HG03103 (cell line): Measurements from ENCODE around the gene CDA.

Experiments
- ATAC-seq: cut with Tn5 transposase; IDR thresholded peaks from one replicate; pipeline ENCODE4 v1.9.1; 2021; ENCODE audit warnings: low read depth; ENCODE audit not compliant: unreplicated experiment

Gene CDA

DNA sequence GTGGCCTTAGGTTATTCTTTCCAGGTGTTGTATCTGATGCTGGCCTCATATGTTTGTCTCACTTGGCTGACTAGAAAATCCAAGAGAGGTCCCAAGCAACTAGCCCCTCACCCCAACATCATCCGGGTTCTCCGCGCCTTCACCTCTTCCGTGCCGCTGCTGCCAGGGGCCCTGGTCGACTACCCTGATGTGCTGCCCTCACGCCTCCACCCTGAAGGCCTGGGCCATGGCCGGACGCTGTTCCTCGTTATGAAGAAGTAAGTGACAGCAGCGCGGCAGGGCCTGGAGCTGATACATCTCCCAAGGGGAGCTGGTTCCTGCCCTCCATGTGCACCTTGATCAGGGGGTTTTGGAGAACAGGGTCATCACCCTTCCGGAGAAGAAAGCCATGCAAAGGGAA, 55.5 kb downstream of the CDA start:
- no peak for ATAC-seq

DNA sequence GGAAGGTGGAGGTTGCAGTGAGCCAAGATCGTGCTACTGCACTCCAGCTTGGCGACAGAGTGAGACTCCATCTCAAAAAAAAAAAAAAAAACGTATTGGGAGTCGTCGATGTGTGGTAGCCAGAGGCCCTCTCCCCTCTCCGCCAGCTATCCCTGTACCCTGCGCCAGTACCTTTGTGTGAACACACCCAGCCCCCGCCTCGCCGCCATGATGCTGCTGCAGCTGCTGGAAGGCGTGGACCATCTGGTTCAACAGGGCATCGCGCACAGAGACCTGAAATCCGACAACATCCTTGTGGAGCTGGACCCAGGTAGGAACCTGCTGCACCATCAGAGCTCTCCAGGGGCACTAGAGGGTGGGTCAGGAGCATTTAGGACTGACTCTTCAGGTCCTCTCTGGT, 56.5 kb downstream of the CDA start:
- ATAC-seq: no peak

DNA sequence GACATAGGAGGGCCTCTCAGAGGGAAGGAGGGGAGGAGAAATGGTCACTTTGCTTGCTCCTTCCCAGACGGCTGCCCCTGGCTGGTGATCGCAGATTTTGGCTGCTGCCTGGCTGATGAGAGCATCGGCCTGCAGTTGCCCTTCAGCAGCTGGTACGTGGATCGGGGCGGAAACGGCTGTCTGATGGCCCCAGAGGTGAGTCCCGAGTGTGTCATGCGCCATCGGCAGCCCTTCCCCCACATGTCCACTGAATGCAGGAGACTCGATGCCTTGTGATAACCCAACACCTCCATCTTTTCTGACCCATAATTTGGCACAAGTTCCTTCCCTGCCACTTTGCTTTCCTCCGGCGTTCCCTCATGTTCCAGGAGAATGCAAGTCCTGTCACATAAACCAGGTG, 59.5 kb downstream of the CDA start:
- no peak for ATAC-seq

DNA sequence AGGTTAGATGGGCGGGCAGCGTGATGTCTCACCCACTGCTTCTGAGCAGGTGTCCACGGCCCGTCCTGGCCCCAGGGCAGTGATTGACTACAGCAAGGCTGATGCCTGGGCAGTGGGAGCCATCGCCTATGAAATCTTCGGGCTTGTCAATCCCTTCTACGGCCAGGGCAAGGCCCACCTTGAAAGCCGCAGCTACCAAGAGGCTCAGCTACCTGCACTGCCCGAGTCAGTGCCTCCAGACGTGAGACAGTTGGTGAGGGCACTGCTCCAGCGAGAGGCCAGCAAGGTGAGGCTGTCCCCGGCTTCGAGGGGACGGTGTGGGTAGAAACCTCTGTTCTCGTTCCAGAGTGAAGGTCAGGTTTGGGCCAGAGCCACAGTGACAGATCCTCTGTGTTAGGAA, 60.0 kb downstream of the CDA start:
- ATAC-seq: no peak

DNA sequence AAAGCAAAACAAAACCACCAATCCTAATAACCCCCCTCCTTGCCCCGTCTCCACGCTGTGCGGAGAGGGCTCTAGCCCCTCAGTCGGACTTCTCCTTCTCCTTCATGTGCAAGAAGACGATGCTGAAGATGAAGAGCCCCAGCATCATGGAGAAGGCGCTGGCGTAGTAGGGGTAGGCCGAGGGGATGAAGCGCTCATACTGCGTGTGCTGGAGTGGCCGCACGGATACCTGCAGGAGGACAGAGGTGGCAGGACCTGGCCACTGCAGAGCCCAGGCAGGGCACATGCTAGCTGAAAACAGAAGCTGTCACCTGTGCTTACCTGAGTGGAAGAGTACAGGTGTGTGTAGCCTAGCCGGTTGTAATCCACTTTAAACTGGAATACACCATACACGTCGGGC, 63.4 kb downstream of the CDA start:
- no peak for ATAC-seq

DNA sequence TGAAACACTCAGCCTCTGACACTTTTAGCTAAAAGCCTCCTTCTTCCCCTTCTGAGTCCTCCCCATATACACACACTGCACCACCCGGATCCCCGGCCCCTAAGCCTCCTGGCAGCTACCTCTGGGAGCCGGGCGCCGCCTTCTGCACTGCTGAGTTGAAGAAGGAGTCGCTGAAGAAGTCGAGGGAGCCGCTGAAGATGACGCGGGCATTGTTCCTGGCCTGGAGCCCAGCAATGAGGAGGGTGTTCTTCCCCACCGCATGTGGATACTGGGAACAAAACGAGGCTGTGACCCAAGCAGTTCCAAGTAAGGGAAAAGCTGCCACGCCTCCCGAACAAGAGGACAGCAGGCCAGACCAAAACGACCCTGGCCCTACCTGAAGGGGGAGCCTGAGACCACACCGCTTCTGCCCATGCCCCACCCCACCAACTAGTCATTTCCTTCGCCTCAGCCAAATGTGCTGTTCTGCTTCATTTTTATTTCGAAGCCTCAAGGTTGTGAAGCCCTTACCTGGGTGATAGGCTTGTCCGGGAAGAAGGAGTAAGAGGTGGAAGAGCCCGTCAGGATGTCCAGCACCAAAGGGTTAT, 65.3 kb downstream of the CDA start:
- no peak for ATAC-seq

DNA sequence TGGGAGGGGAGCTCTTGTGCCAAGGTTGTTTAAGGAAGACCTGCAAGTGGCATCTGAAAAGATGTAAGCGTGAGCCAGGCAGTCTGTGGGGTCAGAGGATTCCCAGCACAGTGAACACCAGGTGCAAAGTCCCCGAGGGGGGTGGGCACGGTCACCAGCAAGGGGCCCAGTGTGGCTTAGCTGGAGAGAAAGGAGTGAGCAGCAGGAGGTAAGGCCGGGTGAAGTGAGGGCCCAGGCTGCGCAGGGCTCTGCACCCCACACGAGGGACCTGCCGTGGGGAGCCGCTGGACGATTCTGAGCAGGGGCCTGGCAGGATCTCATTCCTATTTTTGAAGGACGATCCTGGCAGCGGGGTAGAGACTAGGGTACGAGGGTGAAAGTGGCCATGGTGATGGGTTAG, 68.1 kb downstream of the CDA start:
- no peak for ATAC-seq

DNA sequence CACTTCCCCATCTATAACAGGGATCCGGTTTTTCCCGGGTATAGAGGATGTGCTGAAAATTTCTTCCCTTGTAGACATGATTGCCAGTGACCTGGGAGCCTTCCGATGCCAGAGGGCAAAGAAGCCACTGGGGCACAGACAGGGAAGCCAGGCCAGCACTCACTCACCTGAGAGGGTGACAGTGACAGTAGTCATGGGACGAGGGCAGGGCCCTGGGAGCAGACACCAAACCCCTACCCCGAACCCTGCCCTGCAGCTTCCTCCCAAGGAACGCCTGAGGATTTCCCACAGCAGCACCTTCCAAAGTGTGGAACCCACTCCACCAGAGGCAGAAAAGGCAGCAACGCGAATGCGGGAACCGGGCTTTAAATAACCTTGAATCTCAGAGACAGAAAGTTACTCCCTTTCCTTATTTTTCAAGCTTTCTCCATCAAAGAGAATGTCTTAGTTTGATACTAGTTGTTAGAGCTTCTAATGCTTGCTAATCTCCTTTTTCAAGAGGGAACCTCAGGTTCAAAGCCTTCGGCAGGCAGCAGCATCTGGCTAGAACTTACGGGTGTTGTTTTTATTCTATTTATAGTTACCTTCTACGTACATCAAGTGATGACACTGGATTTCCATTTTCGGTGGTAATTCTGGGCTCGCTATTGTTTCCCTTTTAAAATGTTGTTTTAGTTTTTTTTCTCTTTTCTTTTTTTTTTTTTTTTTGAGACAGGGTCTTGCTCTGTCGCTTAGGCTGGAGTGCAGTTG, 69.4 kb downstream of the CDA start:
- no peak for ATAC-seq

DNA sequence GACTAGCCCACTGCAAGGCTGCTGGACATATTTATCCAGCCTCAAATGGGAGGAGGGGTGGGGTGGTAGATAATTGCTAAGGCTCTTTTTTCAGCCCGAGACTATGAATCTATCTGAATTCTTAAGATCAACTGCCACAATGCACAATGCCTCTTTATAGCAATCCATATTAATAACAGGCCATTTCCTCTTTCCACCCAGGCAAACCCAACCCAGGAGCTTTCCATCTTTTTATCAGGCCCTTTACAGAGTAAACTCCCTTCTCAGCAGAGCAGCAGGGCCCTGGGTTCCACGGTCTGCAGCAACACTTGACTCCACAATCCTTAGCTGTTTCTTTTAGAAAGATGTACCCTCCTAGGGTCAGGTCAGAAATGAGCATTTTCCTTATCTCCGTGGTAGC, 71.5 kb downstream of the CDA start:
- ATAC-seq: no peak

DNA sequence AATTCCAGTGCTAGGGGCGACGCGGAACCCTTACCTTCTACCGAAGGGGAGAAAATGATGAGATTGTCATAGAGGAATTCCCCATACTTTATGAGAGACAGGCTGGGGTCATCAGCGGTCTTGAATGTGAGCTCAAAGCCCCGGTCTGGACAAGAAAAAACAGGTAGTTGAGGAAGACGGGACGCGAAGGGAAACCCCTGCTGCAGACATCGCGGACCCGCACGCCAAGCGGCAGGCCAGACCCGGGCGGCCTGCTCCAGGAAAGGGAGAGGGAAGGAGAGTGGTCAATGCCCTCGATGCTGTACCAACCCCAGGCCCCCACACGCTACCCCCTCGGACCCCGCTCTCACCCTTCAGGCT, 71.9 kb downstream of the CDA start:
- no peak for ATAC-seq

DNA sequence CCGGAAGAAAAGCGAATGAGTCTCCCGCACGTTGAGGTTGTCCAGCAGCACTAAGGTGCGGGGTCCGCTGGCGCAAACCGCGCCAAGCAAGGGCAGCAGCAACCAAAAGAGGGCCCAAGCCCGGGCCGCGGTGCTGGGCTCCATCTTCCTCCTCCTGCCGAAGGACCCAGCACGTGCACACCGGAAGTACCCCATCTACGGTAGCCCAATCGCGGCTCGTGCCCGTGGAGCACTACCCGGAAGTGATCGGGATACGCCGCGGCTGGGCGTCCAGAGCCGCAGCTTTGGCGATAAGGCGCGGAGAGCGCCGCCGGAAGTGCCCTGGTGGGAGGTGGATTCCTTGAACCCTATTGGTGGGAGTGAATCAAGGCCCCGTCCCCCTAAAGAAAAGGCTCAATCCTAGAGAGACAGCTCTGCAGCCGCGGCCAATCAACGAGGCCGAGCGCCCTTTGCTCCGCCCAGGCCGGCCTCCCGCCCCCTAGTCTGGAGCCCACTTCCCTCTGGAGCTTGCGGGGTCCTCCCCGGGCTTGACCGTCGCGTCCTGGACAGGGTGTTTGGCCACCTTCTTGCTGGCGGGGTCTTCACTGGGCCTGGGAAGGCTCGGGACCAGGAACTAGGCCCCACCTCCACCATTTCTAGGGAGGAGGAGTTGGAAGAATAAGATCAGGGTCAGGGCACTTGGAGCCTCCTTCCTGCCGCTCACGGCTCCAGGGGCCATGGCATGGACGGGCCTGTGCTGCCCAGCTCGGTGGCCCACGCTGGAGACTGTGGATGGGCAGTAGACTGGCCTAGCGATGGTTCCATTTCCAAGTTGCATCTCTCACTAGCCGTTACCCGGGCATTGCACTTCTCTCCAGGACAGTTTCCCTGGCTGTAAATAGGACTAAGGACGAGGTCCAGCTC, 72.6 kb downstream of the CDA start, which contains the start of gene DDOST:
TSS of gene DDOST (minus strand) at position 163 of the 903 bp plus-strand sequence. CDS start at position 144, 19 bp downstream.
- peak; percentile 93 for ATAC-seq

DNA sequence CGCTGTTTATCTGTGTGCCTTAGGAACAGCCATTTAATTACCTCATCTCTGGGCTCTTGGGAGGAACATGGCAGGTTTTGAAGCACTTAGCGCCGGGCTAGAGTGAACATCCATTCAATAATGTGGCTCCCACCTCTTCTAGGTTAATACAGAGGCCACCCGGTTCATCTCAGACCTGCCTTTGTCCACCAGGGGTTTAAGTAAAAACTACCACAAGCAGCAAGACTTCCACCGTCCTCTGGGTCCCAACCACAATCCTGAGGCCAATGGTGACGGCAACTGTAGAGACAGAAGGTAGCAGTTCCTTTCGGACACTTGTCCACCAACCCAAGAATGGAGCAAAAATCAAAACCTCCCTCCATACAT, 73.2 kb downstream of the CDA start:
- no peak for ATAC-seq

DNA sequence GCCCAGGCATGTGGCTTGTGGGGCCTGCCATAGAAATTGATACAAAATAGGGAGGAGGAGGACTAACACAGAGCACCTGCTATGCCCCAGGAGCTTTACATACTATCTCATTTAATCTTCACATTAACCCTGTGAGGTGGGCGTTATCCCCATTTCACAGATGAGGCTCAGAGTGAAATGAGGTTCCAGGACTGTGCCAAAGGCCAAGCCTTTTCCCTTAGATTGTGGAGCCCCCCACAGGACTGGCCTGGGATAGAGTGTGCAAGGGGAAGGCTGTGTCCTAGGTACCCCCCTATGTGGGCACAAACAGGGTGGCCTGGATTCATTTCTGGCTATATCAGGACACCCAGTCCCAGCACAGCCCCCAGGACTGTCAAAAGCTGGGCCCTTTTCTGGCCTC, 74.5 kb downstream of the CDA start:
- ATAC-seq: no peak

DNA sequence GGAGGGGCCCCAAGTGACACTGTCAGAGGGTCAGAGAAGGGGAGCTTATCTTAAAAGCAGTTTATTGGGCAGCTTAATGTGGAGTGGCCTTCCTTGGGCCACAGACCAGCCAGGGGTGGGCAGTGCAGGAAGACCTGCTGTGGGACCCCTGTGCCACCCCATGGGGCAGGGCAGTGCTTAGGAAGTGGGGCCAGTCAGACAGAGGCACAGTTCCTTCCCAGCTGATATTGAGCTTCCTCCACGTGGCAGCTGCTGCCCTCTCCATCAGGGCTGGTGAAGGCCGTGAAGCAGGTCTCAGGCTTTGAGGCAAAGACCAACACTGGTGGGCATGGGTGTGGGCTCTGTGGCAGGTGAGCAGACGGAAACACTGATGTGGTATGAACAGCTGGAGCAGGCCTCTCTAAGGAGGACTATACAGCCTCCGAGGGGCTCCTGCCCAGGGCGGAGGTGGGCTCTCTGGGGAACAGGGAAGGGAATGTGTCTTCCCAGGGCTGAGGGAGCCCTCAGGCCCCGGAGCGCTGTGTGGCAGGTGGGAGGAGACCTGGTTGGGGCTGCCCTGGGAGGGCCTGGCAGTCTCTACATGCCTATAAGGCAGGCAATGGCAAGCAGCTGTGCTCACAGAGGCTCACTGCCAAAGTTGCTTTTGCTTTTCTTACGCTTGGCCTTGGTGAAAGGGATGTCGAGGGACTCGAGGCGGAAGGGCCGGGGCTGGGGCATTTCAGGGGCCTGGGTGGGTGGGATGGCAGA, 75.2 kb downstream of the CDA start:
- ATAC-seq: no peak

DNA sequence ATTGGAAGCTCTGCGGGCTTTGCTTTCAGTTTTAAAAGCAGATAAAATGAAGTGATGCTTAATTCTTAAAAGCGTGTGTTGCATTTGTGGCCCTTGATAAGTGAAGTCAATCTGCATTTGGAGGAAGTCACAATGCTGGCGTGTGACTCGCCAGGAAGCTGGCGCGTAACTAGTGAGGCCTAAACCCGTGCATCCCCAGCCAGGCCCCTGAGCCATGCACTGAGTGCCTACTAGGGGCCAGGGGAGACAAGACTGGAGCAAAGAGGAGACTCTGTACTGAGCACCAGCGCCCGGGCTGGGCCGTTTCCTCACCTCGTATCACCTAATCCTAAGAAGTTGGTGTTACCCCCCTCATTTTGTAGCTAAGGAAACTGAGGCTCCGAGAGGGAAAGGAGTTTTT, 76.8 kb downstream of the CDA start:
- ATAC-seq: no peak

DNA sequence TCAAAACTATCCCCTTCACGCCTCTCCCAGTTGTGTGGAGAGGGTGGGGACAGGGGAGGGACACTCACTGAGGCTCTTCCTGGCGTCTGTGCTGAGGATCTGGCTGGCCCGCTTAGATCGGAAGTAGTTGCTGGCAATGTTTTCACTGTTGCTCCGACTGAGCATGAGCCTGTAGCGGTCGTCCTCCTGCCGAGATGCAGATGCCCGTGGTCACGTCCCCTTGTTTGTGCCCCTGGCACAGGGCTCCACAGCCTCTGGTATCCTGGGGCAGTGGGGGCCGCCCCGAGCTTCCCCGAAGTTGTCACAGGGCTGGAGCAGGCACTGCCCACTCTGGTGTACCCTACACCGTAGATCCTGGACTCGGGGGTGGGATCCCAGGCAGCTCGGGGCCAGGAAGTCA, 77.2 kb downstream of the CDA start:
- ATAC-seq: no peak

DNA sequence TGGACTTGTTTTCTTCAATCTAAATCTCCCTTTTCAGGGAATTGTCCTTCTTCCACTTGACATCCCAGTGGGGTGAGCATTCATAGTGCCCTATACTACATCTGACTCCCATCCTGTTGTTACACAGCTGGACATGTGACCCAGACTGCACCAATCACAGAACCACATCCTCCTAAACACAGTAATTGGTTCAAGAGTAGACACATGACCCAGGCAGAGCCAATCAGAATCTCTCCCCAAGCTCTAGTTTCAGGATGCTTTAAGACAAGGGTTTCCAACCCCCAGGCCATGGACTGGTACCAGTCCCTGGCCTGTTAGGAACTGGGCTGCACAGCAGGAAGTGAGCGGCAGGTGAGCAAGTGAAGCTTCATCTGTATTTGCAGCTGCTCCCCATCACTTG, 77.9 kb downstream of the CDA start:
- ATAC-seq: no peak
